ENCODE results near the gene TMEM62. TPM values are rescaled to one million over a fixed set of nuclear protein-coding genes. Genes with fewer than 3 reads are reported as not detected.

Gene TMEM62
- total RNA-seq, 1 experiment from 2014 or later, result 12.5 TPM

GRCh38 chr15:43215961-43216360 lies 82.6 kb downstream of the TMEM62 start:
- Histone ChIP-seq H3K4me1 (replicated peaks; ENCODE audit: insufficient read depth) (no peaks in the 10 kb centered on the region), H3K4me2 (no peak overlapping the region), H3K9me3 (ENCODE audit: insufficient read depth, low read depth) (no peaks in the 10 kb centered on the region), H3K27ac (no peak overlapping the region), H2AFZ (no peak overlapping the region), H3K9me2 (ENCODE audit: insufficient read depth) (no peaks in the 10 kb centered on the region), H4K20me1 (ENCODE audit: insufficient read depth) (no peaks in the 10 kb centered on the region), H3K36me3 (ENCODE audit: low read depth) (no peaks in the 10 kb centered on the region), H3F3A (ENCODE audit: insufficient read depth, low read depth) (0 out of 2 replicates have a peak, but pooled peaks cover 3% of the 10 kb centered on the region), H3K4me3 (no peak overlapping the region), H3K27me3 (ENCODE audit: insufficient read depth, low read depth) (no peaks in the 10 kb centered on the region), H3K79me2 (ENCODE audit: low read depth) (no peaks in the 10 kb centered on the region)
- no TSS peak for BruUV-seq (replicated peaks)
- CTCF ChIA-PET, result no interaction called here
- intact Hi-C loops (cut with micrococcal nuclease; ENCODE audit: unreplicated experiment), result no loop called here
- TF ChIP-seq CTCF (conservative IDR thresholded peaks at IDR 0.05) (no peak), EZH2 (IDR thresholded peaks at IDR 0.05; ENCODE audit: low read depth) (no peak)
- POLR2A ChIA-PET (ENCODE audit: unreplicated experiment), result interaction anchor here (0.7 kb wide), 1 partner anchor 70 kb away, joined by 4 read pairs; no protein-coding TSS in a partner anchor
- DNase-seq, result peak; percentile 32 to 69

- Histone ChIP-seq H3K9me3 (ENCODE audit: insufficient read depth, low read depth) (no peaks in the 10 kb centered on the region), H3K4me3 (no peak overlapping the region), H3K79me2 (ENCODE audit: low read depth) (no peaks in the 10 kb centered on the region), H3F3A (ENCODE audit: insufficient read depth, low read depth) (0 out of 2 replicates have a peak, but pooled peaks cover 3% of the 10 kb centered on the region), H4K20me1 (ENCODE audit: insufficient read depth) (no peaks in the 10 kb centered on the region), H3K4me1 (replicated peaks; ENCODE audit: insufficient read depth) (no peaks in the 10 kb centered on the region), H3K27me3 (ENCODE audit: insufficient read depth, low read depth) (no peaks in the 10 kb centered on the region), H3K9me2 (ENCODE audit: insufficient read depth) (no peaks in the 10 kb centered on the region), H3K27ac (no peak overlapping the region), H2AFZ (no peak overlapping the region), H3K36me3 (ENCODE audit: low read depth) (no peaks in the 10 kb centered on the region), H3K4me2 (no peak overlapping the region)
- CTCF ChIA-PET, result interaction anchor here (0.6 kb wide), 1 partner anchor 28 kb away, joined by 4 read pairs; no protein-coding TSS in a partner anchor
- intact Hi-C loops (cut with micrococcal nuclease; ENCODE audit: unreplicated experiment), result no loop called here
- POLR2A ChIA-PET (ENCODE audit: unreplicated experiment), result no interaction called here
- DNase-seq, result no peak
- TF ChIP-seq EZH2 (IDR thresholded peaks at IDR 0.05; ENCODE audit: low read depth) (no peak), CTCF (conservative IDR thresholded peaks at IDR 0.05) (no peak)
- no TSS peak for BruUV-seq (replicated peaks)
Observed at GRCh38 chr15:43218908-43219706, 85.7 kb downstream of the TMEM62 start.

GRCh38 chr15:43219929-43220928 lies 86.8 kb downstream of the TMEM62 start:
- no peaks in the 10 kb centered on the region for H3K27me3 ChIP-seq (ENCODE audit: insufficient read depth, low read depth)
- H4K20me1 ChIP-seq (ENCODE audit: insufficient read depth), result no peaks in the 10 kb centered on the region
- CTCF ChIA-PET, result interaction anchor here (0.6 kb wide), 1 partner anchor 113 kb away, joined by 4 read pairs; no protein-coding TSS in a partner anchor

More at GRCh38 chr15:43219929-43220928, 86.8 kb downstream of the TMEM62 start:
- no peak overlapping the region for H3K4me2 ChIP-seq
- POLR2A ChIA-PET (ENCODE audit: unreplicated experiment), result no interaction called here
- no peak overlapping the region for H3K27ac ChIP-seq
- 0 out of 2 replicates have a peak, but pooled peaks cover 3% of the 10 kb centered on the region for H3F3A ChIP-seq (ENCODE audit: insufficient read depth, low read depth)
- no TSS peak for BruUV-seq (replicated peaks)
- H3K9me2 ChIP-seq (ENCODE audit: insufficient read depth), result no peaks in the 10 kb centered on the region
- H3K4me3 ChIP-seq, result no peak overlapping the region
- DNase-seq, result no peak
- TF ChIP-seq CTCF (conservative IDR thresholded peaks at IDR 0.05) (no peak), EZH2 (IDR thresholded peaks at IDR 0.05; ENCODE audit: low read depth) (no peak)
- no peaks in the 10 kb centered on the region for H3K4me1 ChIP-seq (replicated peaks; ENCODE audit: insufficient read depth)
- no peaks in the 10 kb centered on the region for H3K79me2 ChIP-seq (ENCODE audit: low read depth)
- H2AFZ ChIP-seq, result no peak overlapping the region
- no peaks in the 10 kb centered on the region for H3K36me3 ChIP-seq (ENCODE audit: low read depth)
- intact Hi-C loops (cut with micrococcal nuclease; ENCODE audit: unreplicated experiment), result no loop called here
- no peaks in the 10 kb centered on the region for H3K9me3 ChIP-seq (ENCODE audit: insufficient read depth, low read depth)

All from PC-9 (cell line).